Measurements from ENCODE around the gene ODAD4.

Gene ODAD4

GRCh38 chr17:41996855-41997164, 66.4 kb downstream of the ODAD4 start:
- no peak for DNase-seq (ENCODE audit: low spot score)

GRCh38 chr17:41998497-41998896, 68.1 kb downstream of the ODAD4 start:
- no peak for TF ChIP-seq CTCF (IDR thresholded peaks at IDR 0.05; ENCODE audit: extremely low read depth, missing control alignments)
- DNase-seq (ENCODE audit: low spot score): no peak

More at GRCh38 chr17:41996855-41997164, 66.4 kb downstream of the ODAD4 start:
- TF ChIP-seq CTCF (IDR thresholded peaks at IDR 0.05; ENCODE audit: extremely low read depth, missing control alignments): no peak

GRCh38 chr17:42000413-42001133, 70.2 kb downstream of the ODAD4 start:
- no peak for TF ChIP-seq CTCF (IDR thresholded peaks at IDR 0.05; ENCODE audit: extremely low read depth, missing control alignments)
- no peak for DNase-seq (ENCODE audit: low spot score)

GRCh38 chr17:42001729-42002128, 71.3 kb downstream of the ODAD4 start:
- no peak for DNase-seq (ENCODE audit: low spot score)
- TF ChIP-seq CTCF (IDR thresholded peaks at IDR 0.05; ENCODE audit: extremely low read depth, missing control alignments): no peak

- no peak for DNase-seq (ENCODE audit: low spot score)
- TF ChIP-seq CTCF (IDR thresholded peaks at IDR 0.05; ENCODE audit: extremely low read depth, missing control alignments): no peak
Observed at GRCh38 chr17:42002175-42002791, 71.9 kb downstream of the ODAD4 start.

- no peak for TF ChIP-seq CTCF (IDR thresholded peaks at IDR 0.05; ENCODE audit: extremely low read depth, missing control alignments)
- no peak for DNase-seq (ENCODE audit: low spot score)
Observed at GRCh38 chr17:42002792-42003301, 72.4 kb downstream of the ODAD4 start.

GRCh38 chr17:42005166-42005565, 74.7 kb downstream of the ODAD4 start:
- DNase-seq (ENCODE audit: low spot score): no peak
- no peak for TF ChIP-seq CTCF (IDR thresholded peaks at IDR 0.05; ENCODE audit: extremely low read depth, missing control alignments)

Measured in GM20000 (cell line).